Right atrium auricular region (tissue), 2 donors: ENCODE results near the gene KCNJ16. TPM values are rescaled to one million over a fixed set of nuclear protein-coding genes. Genes with fewer than 3 reads are reported as not detected.

Experiments used
- DNase-seq: peaks from one replicate; pipeline ENCODE4 v3.0.0-alpha.2; 2019; ENCODE audit warnings: low spot score
- H3K27ac ChIP-seq, 2 donors: fragments of 200-600 bp; sonication (generic); 1 replicate in 1 of 2; 2 replicates in 1 of 2; pipeline ENCODE4 v1.5.1; 2016 to 2019
- H3K27me3 ChIP-seq, 2 donors: fragments of 200-600 bp; sonication (generic); one replicate each; pipeline versions ENCODE4 v1.5.1 to v1.6.0; 2017 to 2019
- H3K36me3 ChIP-seq: fragments of 200-600 bp; sonication (generic); one replicate; pipeline ENCODE4 v1.5.1; 2016
- H3K4me1 ChIP-seq, 2 donors: fragments of 200-600 bp; sonication (generic); one replicate each; pipeline versions ENCODE4 v1.5.1 to v1.6.0; 2017 to 2019
- H3K4me3 ChIP-seq, 2 donors: fragments of 200-600 bp; sonication (generic); 1 replicate in 1 of 2; 2 replicates in 1 of 2; pipeline ENCODE4 v1.5.1; 2017 to 2019; ENCODE audit warnings: mild to moderate bottlenecking in 1 of 2, moderate library complexity in 1 of 2
- H3K9me3 ChIP-seq, 2 donors: fragments of 200-600 bp; sonication (generic); one replicate each; pipeline ENCODE4 v1.5.1; 2019
- total RNA-seq, 2 donors: library from RNA; depleted of rRNA; stranded (reverse); fragments of >200 nt; gene quantifications; one replicate each; pipeline ENCODE4 v1.1.0, GENCODE V29; 2016
- TF ChIP-seq, protein P1 (sequence below), 2 donors: fragments of 200-600 bp; sonication (generic); IDR thresholded peaks; one replicate each; pipeline ENCODE4 v1.5.1; 2019; ENCODE audit warnings: antibody characterized with exemption in 2 of 2

The KCNJ16 gene
- total RNA-seq, 2 donors from 2014 or later = 0.59 TPM; not detected in 1

DNA sequence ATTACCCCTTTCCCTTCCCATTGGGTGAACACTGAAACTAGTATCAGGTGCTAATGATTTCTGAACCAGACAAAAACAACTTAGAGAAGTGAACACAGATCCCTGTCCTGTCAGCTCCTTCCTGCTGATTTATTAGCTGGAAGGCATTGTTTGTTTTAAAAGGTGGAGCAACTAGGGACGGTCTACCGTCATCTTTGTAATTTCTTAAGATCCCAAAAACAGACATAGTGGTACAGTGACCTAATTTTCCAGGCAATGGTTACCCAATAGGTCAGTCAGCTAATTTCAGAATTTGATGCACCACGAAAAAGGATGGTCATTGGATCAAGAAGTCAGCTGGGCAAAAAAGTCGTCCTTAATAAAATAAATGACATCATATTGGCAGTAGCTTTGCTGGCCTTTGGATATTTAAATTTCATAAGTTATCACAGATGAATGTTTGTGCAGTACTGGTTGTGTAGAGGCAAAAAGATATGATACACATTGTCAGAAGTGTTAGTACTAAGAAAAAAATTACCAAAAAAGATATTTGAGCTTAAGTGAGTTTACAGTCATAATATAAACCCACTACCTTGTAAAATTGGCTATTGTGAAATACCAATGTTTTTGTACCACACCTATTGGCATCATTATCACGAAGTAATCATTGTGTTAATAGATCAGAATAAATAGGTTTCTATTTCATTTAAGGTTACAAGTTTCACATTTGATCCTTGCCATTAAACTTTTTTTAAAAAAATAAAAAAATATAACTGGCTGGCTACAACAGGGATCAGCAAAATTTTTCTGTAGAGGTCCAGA lies 27.2 kb upstream of the KCNJ16 start:
- H3K9me3 ChIP-seq = no peaks in the 10 kb centered on the region
- H3K27me3 ChIP-seq = peaks cover 0 to 3% of the 10 kb centered on the region in 2 donors
- no peak for DNase-seq
- no peak overlapping the region for H3K27ac ChIP-seq
- H3K36me3 ChIP-seq = no peaks in the 10 kb centered on the region
- TF ChIP-seq, protein P1, sequence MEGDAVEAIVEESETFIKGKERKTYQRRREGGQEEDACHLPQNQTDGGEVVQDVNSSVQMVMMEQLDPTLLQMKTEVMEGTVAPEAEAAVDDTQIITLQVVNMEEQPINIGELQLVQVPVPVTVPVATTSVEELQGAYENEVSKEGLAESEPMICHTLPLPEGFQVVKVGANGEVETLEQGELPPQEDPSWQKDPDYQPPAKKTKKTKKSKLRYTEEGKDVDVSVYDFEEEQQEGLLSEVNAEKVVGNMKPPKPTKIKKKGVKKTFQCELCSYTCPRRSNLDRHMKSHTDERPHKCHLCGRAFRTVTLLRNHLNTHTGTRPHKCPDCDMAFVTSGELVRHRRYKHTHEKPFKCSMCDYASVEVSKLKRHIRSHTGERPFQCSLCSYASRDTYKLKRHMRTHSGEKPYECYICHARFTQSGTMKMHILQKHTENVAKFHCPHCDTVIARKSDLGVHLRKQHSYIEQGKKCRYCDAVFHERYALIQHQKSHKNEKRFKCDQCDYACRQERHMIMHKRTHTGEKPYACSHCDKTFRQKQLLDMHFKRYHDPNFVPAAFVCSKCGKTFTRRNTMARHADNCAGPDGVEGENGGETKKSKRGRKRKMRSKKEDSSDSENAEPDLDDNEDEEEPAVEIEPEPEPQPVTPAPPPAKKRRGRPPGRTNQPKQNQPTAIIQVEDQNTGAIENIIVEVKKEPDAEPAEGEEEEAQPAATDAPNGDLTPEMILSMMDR (IDR thresholded peaks at IDR 0.05) = no peak
- H3K4me3 ChIP-seq = no peak overlapping the region
- no peaks in the 10 kb centered on the region for H3K4me1 ChIP-seq

DNA sequence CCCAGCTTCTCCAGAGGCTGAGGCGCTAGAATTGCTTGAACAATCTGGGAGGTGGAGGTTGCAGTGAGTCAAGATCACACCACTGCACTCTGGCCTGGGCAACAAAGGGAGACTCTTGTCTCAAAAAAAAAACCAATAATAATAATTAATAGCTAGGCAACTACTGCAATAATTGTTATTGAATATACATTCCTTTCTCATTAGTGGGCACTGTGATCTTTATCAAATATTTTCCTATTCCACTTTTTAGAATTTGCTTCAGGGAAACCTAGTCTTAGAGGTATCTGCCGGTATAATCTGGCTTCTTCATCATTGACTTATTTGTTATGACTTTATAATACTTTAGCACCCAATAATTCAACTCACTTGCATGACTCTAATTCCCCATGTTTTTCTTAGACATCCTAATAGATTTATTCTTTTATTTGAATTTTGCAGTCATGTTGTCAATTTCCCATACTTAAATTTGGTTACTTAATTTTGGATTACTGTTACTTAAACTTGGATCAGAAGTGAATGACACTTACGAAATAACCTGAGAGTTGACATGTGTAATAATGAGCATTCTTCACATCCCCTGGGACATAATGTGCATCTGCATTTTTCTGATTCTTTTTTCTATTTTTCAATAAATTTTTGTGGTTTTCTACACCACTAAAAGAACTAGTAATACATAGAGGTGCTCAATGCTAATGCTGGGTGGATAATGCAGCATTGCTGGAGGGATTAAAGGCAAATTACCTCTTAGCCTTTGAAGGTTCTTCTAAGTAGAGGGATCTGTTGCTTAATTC lies 25.0 kb upstream of the KCNJ16 start:
- no peak overlapping the region for H3K4me3 ChIP-seq
- peaks cover 0 to 3% of the 10 kb centered on the region in 2 donors for H3K27me3 ChIP-seq
- H3K36me3 ChIP-seq = no peaks in the 10 kb centered on the region
- no peak for DNase-seq
- no peak overlapping the region for H3K27ac ChIP-seq
- TF ChIP-seq, protein P1 (IDR thresholded peaks at IDR 0.05) = no peak
- no peaks in the 10 kb centered on the region for H3K4me1 ChIP-seq
- H3K9me3 ChIP-seq = no peaks in the 10 kb centered on the region

DNA sequence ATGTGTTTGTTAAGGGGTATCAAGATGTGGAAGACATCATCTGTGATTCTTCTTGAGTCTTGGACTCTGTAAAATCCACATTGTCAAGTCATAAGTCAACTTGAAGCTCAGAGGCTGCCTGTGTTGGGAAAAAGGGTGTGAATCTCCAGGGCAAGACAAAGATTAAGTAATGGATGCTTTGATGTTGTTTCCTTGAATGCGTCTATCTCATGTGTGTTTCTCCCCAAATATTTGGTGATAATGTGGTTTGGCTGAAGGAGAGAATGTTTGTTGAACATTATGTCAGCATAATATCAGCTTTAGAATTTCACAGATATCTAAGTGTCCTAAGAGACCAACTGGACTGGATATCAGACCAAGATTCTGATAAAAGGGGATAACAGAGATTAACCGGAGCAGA lies 24.1 kb upstream of the KCNJ16 start:
- H3K27me3 ChIP-seq = peaks cover 0 to 3% of the 10 kb centered on the region in 2 donors
- H3K9me3 ChIP-seq = no peaks in the 10 kb centered on the region
- no peak overlapping the region for H3K27ac ChIP-seq
- H3K4me1 ChIP-seq = no peaks in the 10 kb centered on the region
- TF ChIP-seq, protein P1 (IDR thresholded peaks at IDR 0.05) = no peak
- H3K36me3 ChIP-seq = no peaks in the 10 kb centered on the region
- DNase-seq = no peak
- no peak overlapping the region for H3K4me3 ChIP-seq

DNA sequence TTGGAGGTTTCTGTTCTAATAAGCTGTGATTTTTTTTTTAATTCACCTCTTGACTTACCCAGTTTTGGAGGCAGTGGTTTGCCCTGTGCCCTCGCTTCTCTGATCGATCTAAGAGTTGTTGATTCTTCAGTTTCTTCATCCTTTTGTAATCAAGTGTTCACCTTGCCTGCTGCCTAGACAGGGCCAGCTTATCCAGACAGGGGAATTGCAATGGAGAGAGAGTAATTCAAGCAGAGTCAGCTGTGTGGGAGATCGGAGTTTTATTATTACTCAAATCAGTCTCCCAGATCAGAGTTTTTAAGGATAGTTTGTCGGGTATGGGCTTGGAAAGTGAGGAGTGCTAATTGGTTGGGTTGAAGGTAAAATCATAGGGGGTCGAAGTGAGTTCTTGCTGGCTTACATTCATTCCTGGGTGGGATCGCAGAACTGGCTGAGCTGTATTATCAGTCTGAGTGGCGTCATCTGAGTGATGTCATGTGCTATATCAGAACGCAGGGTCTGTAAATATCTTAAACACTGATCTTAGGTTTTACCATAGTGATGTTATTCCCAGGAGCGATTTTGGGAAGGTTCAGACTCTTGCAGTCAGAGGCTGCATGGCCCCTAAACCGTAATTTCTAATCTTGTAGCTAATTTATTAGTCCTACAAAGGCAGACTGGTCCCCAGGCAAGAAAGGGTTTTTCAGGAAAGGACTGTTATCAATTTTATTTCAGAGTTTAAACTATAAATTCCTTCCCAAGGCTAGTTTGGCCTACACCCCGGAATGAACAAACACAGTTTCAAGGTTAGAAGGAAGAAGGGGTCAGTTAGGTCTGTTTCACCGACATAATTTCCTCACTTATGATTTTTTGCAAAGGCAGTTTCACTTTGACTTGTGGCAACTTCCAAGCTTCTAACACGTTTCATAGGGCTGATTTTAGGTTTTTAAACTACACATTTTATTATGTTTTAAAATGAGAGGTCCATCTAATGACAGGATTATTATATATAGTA lies 21.5 kb upstream of the KCNJ16 start:
- Histone ChIP-seq H3K4me3 (peak overlapping the region; percentile 4 to 22), H3K36me3 (no peaks in the 10 kb centered on the region), H3K27ac (no peak overlapping the region), H3K27me3 (no peaks in the 10 kb centered on the region), H3K4me1 (no peaks in the 10 kb centered on the region), H3K9me3 (no peaks in the 10 kb centered on the region)
- TF ChIP-seq, protein P1 (IDR thresholded peaks at IDR 0.05) = no peak
- DNase-seq = no peak

- Histone ChIP-seq H3K9me3 (no peaks in the 10 kb centered on the region), H3K4me3 (no peak overlapping the region), H3K27ac (no peak overlapping the region), H3K27me3 (no peaks in the 10 kb centered on the region), H3K36me3 (no peaks in the 10 kb centered on the region), H3K4me1 (no peaks in the 10 kb centered on the region)
- TF ChIP-seq, protein P1 (IDR thresholded peaks at IDR 0.05) = no peak
- no peak for DNase-seq
Measured at GRCh38 chr17:70055000-70055399, 20.0 kb upstream of the KCNJ16 start.
